ENCODE data around the gene GRM4. TPM values are rescaled to one million over a fixed set of nuclear protein-coding genes. Genes with fewer than 3 reads are reported as not detected.

The GRM4 gene
- total and polyA plus RNA-seq, 4 donors: not detected

DNA sequence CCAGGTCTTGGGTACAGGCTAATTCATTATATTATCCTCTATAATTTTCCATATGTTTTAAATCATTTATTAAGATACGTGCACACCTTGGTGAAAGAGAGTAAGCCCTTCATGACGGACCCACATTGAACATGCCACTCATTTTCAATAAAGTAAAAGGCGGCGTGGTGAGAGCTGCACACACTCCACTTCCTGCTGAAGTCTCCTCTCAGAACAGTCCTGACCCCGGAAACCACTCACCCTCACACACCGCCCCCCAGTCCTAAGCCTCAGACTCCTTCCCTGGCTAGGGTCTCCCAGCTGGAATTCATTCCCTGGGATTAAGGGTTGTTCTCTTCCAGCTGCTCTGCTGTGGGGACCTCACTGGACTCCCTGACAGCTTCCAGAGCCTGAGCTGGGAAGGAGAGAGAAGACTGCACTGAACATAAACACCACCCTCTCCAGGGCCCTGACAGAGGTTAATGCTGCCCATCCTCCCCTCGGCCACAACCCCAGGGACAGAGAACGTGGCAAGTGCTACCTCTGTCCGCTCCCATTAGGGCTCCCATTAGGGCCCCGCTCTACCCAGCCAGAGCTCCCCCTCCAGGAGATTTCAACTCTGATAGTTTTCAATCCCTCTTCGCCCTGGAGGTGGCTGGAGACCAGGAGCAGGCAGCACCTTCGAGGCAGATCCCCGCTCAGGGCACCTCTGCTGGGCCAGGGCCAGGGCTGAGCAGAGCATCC lies 24.8 kb downstream of the GRM4 start (continued):
- TF ChIP-seq, protein P1, sequence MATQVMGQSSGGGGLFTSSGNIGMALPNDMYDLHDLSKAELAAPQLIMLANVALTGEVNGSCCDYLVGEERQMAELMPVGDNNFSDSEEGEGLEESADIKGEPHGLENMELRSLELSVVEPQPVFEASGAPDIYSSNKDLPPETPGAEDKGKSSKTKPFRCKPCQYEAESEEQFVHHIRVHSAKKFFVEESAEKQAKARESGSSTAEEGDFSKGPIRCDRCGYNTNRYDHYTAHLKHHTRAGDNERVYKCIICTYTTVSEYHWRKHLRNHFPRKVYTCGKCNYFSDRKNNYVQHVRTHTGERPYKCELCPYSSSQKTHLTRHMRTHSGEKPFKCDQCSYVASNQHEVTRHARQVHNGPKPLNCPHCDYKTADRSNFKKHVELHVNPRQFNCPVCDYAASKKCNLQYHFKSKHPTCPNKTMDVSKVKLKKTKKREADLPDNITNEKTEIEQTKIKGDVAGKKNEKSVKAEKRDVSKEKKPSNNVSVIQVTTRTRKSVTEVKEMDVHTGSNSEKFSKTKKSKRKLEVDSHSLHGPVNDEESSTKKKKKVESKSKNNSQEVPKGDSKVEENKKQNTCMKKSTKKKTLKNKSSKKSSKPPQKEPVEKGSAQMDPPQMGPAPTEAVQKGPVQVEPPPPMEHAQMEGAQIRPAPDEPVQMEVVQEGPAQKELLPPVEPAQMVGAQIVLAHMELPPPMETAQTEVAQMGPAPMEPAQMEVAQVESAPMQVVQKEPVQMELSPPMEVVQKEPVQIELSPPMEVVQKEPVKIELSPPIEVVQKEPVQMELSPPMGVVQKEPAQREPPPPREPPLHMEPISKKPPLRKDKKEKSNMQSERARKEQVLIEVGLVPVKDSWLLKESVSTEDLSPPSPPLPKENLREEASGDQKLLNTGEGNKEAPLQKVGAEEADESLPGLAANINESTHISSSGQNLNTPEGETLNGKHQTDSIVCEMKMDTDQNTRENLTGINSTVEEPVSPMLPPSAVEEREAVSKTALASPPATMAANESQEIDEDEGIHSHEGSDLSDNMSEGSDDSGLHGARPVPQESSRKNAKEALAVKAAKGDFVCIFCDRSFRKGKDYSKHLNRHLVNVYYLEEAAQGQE (IDR thresholded peaks at IDR 0.05): no peak
- TF ChIP-seq HNF4A (conservative IDR thresholded peaks at IDR 0.05): no peak

DNA sequence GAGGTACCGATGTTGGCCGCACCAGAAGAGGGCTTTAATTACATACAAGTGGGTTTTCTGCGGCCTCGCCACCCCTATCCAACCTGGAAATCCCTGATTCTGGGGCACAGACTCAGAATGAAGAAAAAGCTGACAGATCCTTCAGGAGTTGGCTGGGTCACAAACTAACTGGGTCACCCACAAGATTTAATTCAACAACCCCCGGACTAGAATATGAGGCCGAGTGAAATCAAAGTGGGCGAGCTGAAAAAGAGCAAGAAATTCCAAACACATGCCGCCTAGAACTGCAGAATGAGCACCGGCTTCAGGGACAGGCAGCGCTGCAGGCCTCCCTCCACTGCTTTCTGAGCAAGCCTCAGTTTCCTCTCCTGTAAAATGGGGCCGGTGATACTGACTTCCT lies 30.0 kb downstream of the GRM4 start:
- Histone ChIP-seq H3K27me3 (ENCODE audit: control insufficient read depth in 4 of 4, insufficient read depth in 4 of 4, low read length in 3 of 4) (no peaks in the 10 kb centered on the region), H3K9me3 (ENCODE audit: control insufficient read depth in 4 of 4, low read length in 3 of 4) (no peaks in the 10 kb centered on the region), H3K4me3 (ENCODE audit: low read depth in 1 of 3, low read length in 3 of 3) (no peak overlapping the region), H3K27ac (ENCODE audit: low read depth in 1 of 2, low read length in 2 of 2) (no peak overlapping the region), H3K36me3 (ENCODE audit: control insufficient read depth in 4 of 4, insufficient read depth in 3 of 4, low read depth in 1 of 4, low read length in 3 of 4) (no peaks in the 10 kb centered on the region), H3K9ac (ENCODE audit: low read depth in 1 of 2, low read length in 2 of 2) (no peak overlapping the region), H3K4me1 (ENCODE audit: control insufficient read depth in 4 of 4, insufficient read depth in 4 of 4, low read length in 3 of 4) (no peaks in the 10 kb centered on the region)
- TF ChIP-seq TAF1 (conservative IDR thresholded peaks at IDR 0.05) (no peak), RAD21 (IDR thresholded peaks at IDR 0.05) (no peak), YY1 (IDR thresholded peaks at IDR 0.05) (no peak)
- DNase-seq (ENCODE audit: low spot score): no peak
- 79% methylated on average over 11 of the region's 11 CpGs for WGBS

DNA sequence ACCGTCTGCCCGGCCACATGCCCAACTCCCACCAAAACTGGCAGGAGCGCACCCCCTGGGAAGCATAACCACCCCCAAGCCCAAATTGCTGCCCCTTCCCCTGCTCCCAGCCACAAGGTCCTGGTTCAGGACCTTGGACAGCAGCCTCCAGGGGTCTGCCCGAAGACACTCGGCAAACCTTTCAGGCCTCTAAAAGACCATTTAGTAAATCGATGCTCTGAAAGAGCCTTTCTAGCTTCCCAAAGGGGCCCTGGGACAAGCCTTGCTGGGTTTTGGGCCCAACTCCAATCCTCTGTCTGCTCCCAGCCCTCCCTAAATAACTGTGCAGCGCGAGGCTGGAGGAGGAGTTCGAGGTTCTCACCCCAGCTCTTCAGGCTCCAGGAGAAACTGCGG lies 30.5 kb downstream of the GRM4 start:
- Histone ChIP-seq H3K4me3 (ENCODE audit: low read depth in 1 of 3, low read length in 3 of 3) (no peak overlapping the region), H3K27ac (ENCODE audit: low read depth in 1 of 2, low read length in 2 of 2) (no peak overlapping the region), H3K9me3 (ENCODE audit: control insufficient read depth in 4 of 4, low read length in 3 of 4) (no peaks in the 10 kb centered on the region), H3K4me1 (ENCODE audit: control insufficient read depth in 4 of 4, insufficient read depth in 4 of 4, low read length in 3 of 4) (no peaks in the 10 kb centered on the region), H3K9ac (ENCODE audit: low read depth in 1 of 2, low read length in 2 of 2) (no peak overlapping the region), H3K36me3 (ENCODE audit: control insufficient read depth in 4 of 4, insufficient read depth in 3 of 4, low read depth in 1 of 4, low read length in 3 of 4) (no peaks in the 10 kb centered on the region), H3K27me3 (ENCODE audit: control insufficient read depth in 4 of 4, insufficient read depth in 4 of 4, low read length in 3 of 4) (no peaks in the 10 kb centered on the region)
- TF ChIP-seq GABPA (IDR thresholded peaks at IDR 0.05 in 1 of 2, conservative IDR thresholded peaks at IDR 0.05 in 1 of 2) (no peak), EGR1 (IDR thresholded peaks at IDR 0.05; ENCODE audit: low read depth in 2 of 2) (no peak), RAD21 (IDR thresholded peaks at IDR 0.05) (no peak), HNF4A (conservative IDR thresholded peaks at IDR 0.05) (no peak)
- TF ChIP-seq, protein P1 (IDR thresholded peaks at IDR 0.05): peak; percentile 99
- TF ChIP-seq, protein P2, sequence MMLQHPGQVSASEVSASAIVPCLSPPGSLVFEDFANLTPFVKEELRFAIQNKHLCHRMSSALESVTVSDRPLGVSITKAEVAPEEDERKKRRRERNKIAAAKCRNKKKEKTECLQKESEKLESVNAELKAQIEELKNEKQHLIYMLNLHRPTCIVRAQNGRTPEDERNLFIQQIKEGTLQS (IDR thresholded peaks at IDR 0.05): no peak
- WGBS: 37% methylated on average over 10 of the region's 10 CpGs
- DNase-seq (ENCODE audit: low spot score): peak; percentile 38
